ENCODE results near the gene MCU. TPM values are rescaled to one million over a fixed set of nuclear protein-coding genes. Genes with fewer than 3 reads are reported as not detected.

The MCU gene
- total RNA-seq, 1 experiment from 2014 or later, result 18.7 TPM

GRCh38 chr10:72879245-72879644 is 187.3 kb downstream of the MCU start:
- no TSS peak for BruUV-seq (replicated peaks)
- Histone ChIP-seq H3K36me3 (ENCODE audit: insufficient read depth, low read length, poor library complexity, severe bottlenecking) (no peaks in the 10 kb centered on the region), H3K9me3 (ENCODE audit: low read depth, low read length, poor library complexity, severe bottlenecking) (no peaks in the 10 kb centered on the region), H3K4me3 (ENCODE audit: low read depth, low read length, poor library complexity, severe bottlenecking) (no peak overlapping the region), H3K4me1 (ENCODE audit: insufficient read depth, low read length, poor library complexity, severe bottlenecking) (no peaks in the 10 kb centered on the region), H3K27ac (ENCODE audit: low read depth, low read length, poor library complexity, severe bottlenecking) (no peak overlapping the region), H3K27me3 (replicated peaks; ENCODE audit: insufficient read depth, low read depth, low read length, poor library complexity) (no peaks in the 10 kb centered on the region)
- no peak for DNase-seq (ENCODE audit: low spot score)
- TF ChIP-seq CTCF (conservative IDR thresholded peaks at IDR 0.05; ENCODE audit: low read depth, low read length) (no peak), EZH2 (IDR thresholded peaks at IDR 0.05; ENCODE audit: borderline replicate concordance, low read depth, low read length, poor library complexity, severe bottlenecking) (no peak)
- POLR2A ChIA-PET (ENCODE audit: low non-redundant PET), result no interaction called here
- intact Hi-C loops (cut with micrococcal nuclease; ENCODE audit: unreplicated experiment), result loop anchor here (5.0 kb wide), 1 partner anchor 517 kb away; no protein-coding TSS in a partner anchor
- CTCF ChIA-PET, result no interaction called here

- Histone ChIP-seq H3K36me3 (ENCODE audit: insufficient read depth, low read length, poor library complexity, severe bottlenecking) (no peaks in the 10 kb centered on the region), H3K4me3 (ENCODE audit: low read depth, low read length, poor library complexity, severe bottlenecking) (no peak overlapping the region), H3K4me1 (ENCODE audit: insufficient read depth, low read length, poor library complexity, severe bottlenecking) (peaks cover under 1% of the 10 kb centered on the region), H3K27me3 (replicated peaks; ENCODE audit: insufficient read depth, low read depth, low read length, poor library complexity) (no peaks in the 10 kb centered on the region), H3K27ac (ENCODE audit: low read depth, low read length, poor library complexity, severe bottlenecking) (no peak overlapping the region), H3K9me3 (ENCODE audit: low read depth, low read length, poor library complexity, severe bottlenecking) (no peaks in the 10 kb centered on the region)
- TF ChIP-seq CTCF (conservative IDR thresholded peaks at IDR 0.05; ENCODE audit: low read depth, low read length) (no peak), EZH2 (IDR thresholded peaks at IDR 0.05; ENCODE audit: borderline replicate concordance, low read depth, low read length, poor library complexity, severe bottlenecking) (no peak)
- no peak for DNase-seq (ENCODE audit: low spot score)
- CTCF ChIA-PET, result no interaction called here
- BruUV-seq (replicated peaks), result no TSS peak
- POLR2A ChIA-PET (ENCODE audit: low non-redundant PET), result no interaction called here
- intact Hi-C loops (cut with micrococcal nuclease; ENCODE audit: unreplicated experiment), result no loop called here
Measured at GRCh38 chr10:72881291-72881690, 189.3 kb downstream of the MCU start.

GRCh38 chr10:72883861-72884260 is 191.9 kb downstream of the MCU start:
- intact Hi-C loops (cut with micrococcal nuclease; ENCODE audit: unreplicated experiment), result no loop called here
- Histone ChIP-seq H3K9me3 (ENCODE audit: low read depth, low read length, poor library complexity, severe bottlenecking) (no peaks in the 10 kb centered on the region), H3K36me3 (ENCODE audit: insufficient read depth, low read length, poor library complexity, severe bottlenecking) (no peaks in the 10 kb centered on the region), H3K4me3 (ENCODE audit: low read depth, low read length, poor library complexity, severe bottlenecking) (no peak overlapping the region), H3K27me3 (replicated peaks; ENCODE audit: insufficient read depth, low read depth, low read length, poor library complexity) (no peaks in the 10 kb centered on the region), H3K4me1 (ENCODE audit: insufficient read depth, low read length, poor library complexity, severe bottlenecking) (peaks cover 16% of the 10 kb centered on the region), H3K27ac (ENCODE audit: low read depth, low read length, poor library complexity, severe bottlenecking) (no peak overlapping the region)
- ChIA-PET CTCF (no interaction called here), POLR2A (ENCODE audit: low non-redundant PET) (no interaction called here)
- BruUV-seq (replicated peaks), result no TSS peak
- TF ChIP-seq CTCF (conservative IDR thresholded peaks at IDR 0.05; ENCODE audit: low read depth, low read length), result no peak
- no peak for TF ChIP-seq EZH2 (IDR thresholded peaks at IDR 0.05; ENCODE audit: borderline replicate concordance, low read depth, low read length, poor library complexity, severe bottlenecking)
- DNase-seq (ENCODE audit: low spot score), result no peak

Measured in A673 (cell line).